GM23338 (cell line): Measurements from ENCODE around the gene EEF2K. TPM values are rescaled to one million over a fixed set of nuclear protein-coding genes. Genes with fewer than 3 reads are reported as not detected.

Experiments used
- ATAC-seq: fragments of 200-7000 bp; cut with Tn5 transposase; 3 replicates; pipeline ENCODE4 v1.9.1; 2020
- DNase-seq: peaks from one replicate; pipeline ENCODE4 v3.0.0-alpha.2; 2015; ENCODE audit warnings: low spot score
- H2AFZ ChIP-seq: fragments of 200-600 bp; sonication (generic); 2 replicates; pipeline ENCODE4 v1.8.0; 2016; ENCODE audit warnings: antibody characterized with exemption, mild to moderate bottlenecking, moderate library complexity
- H3F3A ChIP-seq: fragments of 200-600 bp; sonication (generic); replicated peaks from 2 replicates; pipeline ENCODE4 v1.8.0; 2017; ENCODE audit warnings: antibody characterized with exemption, mixed run types, low read depth
- H3K27ac ChIP-seq: fragments of 200-600 bp; sonication (generic); 2 replicates; pipeline ENCODE4 v1.6.1; 2016; ENCODE audit warnings: low read depth
- H3K27me3 ChIP-seq: fragments of 200-600 bp; sonication (generic); 2 replicates; pipeline ENCODE4 v1.8.0; 2016; ENCODE audit warnings: mild to moderate bottlenecking, mixed run types, moderate library complexity; ENCODE audit not compliant: insufficient read depth
- H3K36me3 ChIP-seq: fragments of 200-600 bp; sonication (generic); 2 replicates; pipeline ENCODE4 v1.8.0; 2016; ENCODE audit warnings: mild to moderate bottlenecking; ENCODE audit not compliant: insufficient read depth
- H3K4me1 ChIP-seq: fragments of 200-600 bp; sonication (generic); 2 replicates; pipeline ENCODE4 v1.8.0; 2016; ENCODE audit warnings: mild to moderate bottlenecking, moderate library complexity; ENCODE audit not compliant: insufficient read depth
- H3K4me2 ChIP-seq: fragments of 200-600 bp; sonication (generic); 2 replicates; pipeline ENCODE4 v1.7.1; 2017; ENCODE audit warnings: mixed run types
- H3K4me3 ChIP-seq: fragments of 200-600 bp; sonication (generic); 2 replicates; pipeline ENCODE4 v1.6.1; 2016; ENCODE audit warnings: mixed run types
- H3K79me2 ChIP-seq: fragments of 200-600 bp; sonication (generic); replicated peaks from 2 replicates; pipeline ENCODE4 v1.8.0; 2017; ENCODE audit warnings: mild to moderate bottlenecking; ENCODE audit not compliant: insufficient read depth
- H3K9me2 ChIP-seq: fragments of 200-600 bp; sonication (generic); 2 replicates; pipeline ENCODE4 v1.8.0; 2017; ENCODE audit not compliant: insufficient read depth
- H4K20me1 ChIP-seq: fragments of 200-600 bp; sonication (generic); replicated peaks from 2 replicates; pipeline ENCODE4 v1.8.0; 2017; ENCODE audit warnings: mild to moderate bottlenecking; ENCODE audit not compliant: insufficient read depth
- H3K27ac Mint-ChIP-seq: 2 replicates; pipeline ENCODE4 v1.8.0; 2020; ENCODE audit warnings: inconsistent platforms, mild to moderate bottlenecking, moderate library complexity, mixed read lengths
- H3K27me3 Mint-ChIP-seq: 3 replicates; pipeline ENCODE4 v1.8.0; 2022; ENCODE audit warnings: low read depth, mild to moderate bottlenecking, moderate library complexity, mixed read lengths, inconsistent platforms; ENCODE audit not compliant: insufficient read depth, poor library complexity
- H3K36me3 Mint-ChIP-seq: 3 replicates; pipeline ENCODE4 v1.8.0; 2021; ENCODE audit warnings: low read depth, mild to moderate bottlenecking, inconsistent platforms, moderate library complexity, mixed read lengths
- H3K4me1 Mint-ChIP-seq: 3 replicates; pipeline ENCODE4 v1.8.0; 2020; ENCODE audit warnings: mild to moderate bottlenecking, inconsistent platforms, mixed read lengths
- H3K4me3 Mint-ChIP-seq: 3 replicates; pipeline ENCODE4 v1.8.0; 2021; ENCODE audit warnings: moderate library complexity, mild to moderate bottlenecking, inconsistent platforms, mixed read lengths
- H3K9me3 Mint-ChIP-seq: 3 replicates; pipeline ENCODE4 v1.8.0; 2020; ENCODE audit warnings: moderate library complexity, mild to moderate bottlenecking, inconsistent platforms, mixed read lengths
- CREB1 ChIP-seq: fragments of 250-450 bp; sonication (Bioruptor Pico); IDR thresholded peaks from 2 replicates; pipeline ENCODE4 v1.5.0; 2020; ENCODE audit warnings: low read depth, mild to moderate bottlenecking, moderate library complexity
- CTCF ChIP-seq, 2 experiments: fragments of 200-600 bp in 1 of 2; sonication (generic) in 1 of 2; conservative IDR thresholded peaks; 2 replicates each; pipeline versions ENCODE4 v1.5.1 to v1.6.1; 2016 to 2017; ENCODE audit warnings: antibody characterized with exemption in 2 of 2, low read depth in 2 of 2, mild to moderate bottlenecking in 2 of 2, moderate library complexity in 1 of 2
- ETS1 ChIP-seq: IDR thresholded peaks from 2 replicates; pipeline ENCODE4 v1.6.1; 2016; ENCODE audit warnings: antibody characterized with exemption
- EZH2 ChIP-seq: fragments of 200-600 bp; sonication (generic); IDR thresholded peaks from one replicate; pipeline ENCODE4 v1.8.0; 2017; ENCODE audit warnings: antibody characterized with exemption, mild to moderate bottlenecking, low read depth; ENCODE audit not compliant: unreplicated experiment
- EZH2phosphoT487 ChIP-seq: fragments of 200-600 bp; sonication (generic); IDR thresholded peaks from one replicate; pipeline ENCODE4 v1.8.1; 2018; ENCODE audit warnings: antibody characterized with exemption; ENCODE audit not compliant: unreplicated experiment
- JUNB ChIP-seq: IDR thresholded peaks from one replicate; pipeline ENCODE4 v1.6.1; 2016; ENCODE audit warnings: antibody characterized with exemption; ENCODE audit not compliant: unreplicated experiment
- NANOG ChIP-seq: IDR thresholded peaks from 2 replicates; pipeline ENCODE4 v1.6.1; 2016; ENCODE audit warnings: antibody characterized with exemption, borderline replicate concordance
- POLR2AphosphoS5 ChIP-seq: IDR thresholded peaks from 2 replicates; pipeline ENCODE4 v1.6.1; 2016; ENCODE audit warnings: antibody characterized with exemption, low read depth
- REST ChIP-seq: IDR thresholded peaks from one replicate; pipeline ENCODE4 v1.6.1; 2018; ENCODE audit warnings: antibody characterized with exemption; ENCODE audit not compliant: unreplicated experiment
- STAT1 ChIP-seq: IDR thresholded peaks from one replicate; pipeline ENCODE4 v1.6.1; 2016; ENCODE audit warnings: antibody characterized with exemption; ENCODE audit not compliant: unreplicated experiment
- ZNF114 ChIP-seq: fragments of 250-450 bp; sonication (Bioruptor Pico); IDR thresholded peaks from 2 replicates; pipeline ENCODE4 v1.5.0; 2020; ENCODE audit warnings: mild to moderate bottlenecking, moderate library complexity
- ZNF331 ChIP-seq: fragments of 250-450 bp; sonication (Bioruptor Pico); IDR thresholded peaks from 2 replicates; pipeline ENCODE4 v1.5.0; 2020; ENCODE audit warnings: low read depth, mild to moderate bottlenecking, moderate library complexity
- ZNF462 ChIP-seq: fragments of 250-450 bp; sonication (Bioruptor Pico); IDR thresholded peaks from 2 replicates; pipeline ENCODE4 v1.5.0; 2020; ENCODE audit warnings: mild to moderate bottlenecking, moderate library complexity
- polyA plus RNA-seq: library from polyadenylated mRNA; unstranded; fragments of >200 nt; fragmentation: Nextera tagmentation; extraction: Ambion mirVana; gene quantifications from 2 replicates; pipeline ENCODE4 v1.2.1, GENCODE V29; 2016
- total RNA-seq: library from RNA; depleted of rRNA; stranded (reverse); fragments of >200 nt; shearing (Covaris generic); gene quantifications from 2 replicates; pipeline ENCODE4 v1.2.3, GENCODE V29; 2014

Gene EEF2K
- total and polyA plus RNA-seq, 2 experiments from 2014 or later: 5.4 to 23.9 TPM

- no peak overlapping the region for H3K4me3 ChIP-seq
- ATAC-seq: no peak
- Mint-ChIP-seq H3K9me3 (no peaks in the 10 kb centered on the region), H3K4me1 (peaks cover 2% of the 10 kb centered on the region; the same call in 2 of the 3 replicates), H3K27me3 (peaks cover 12% of the 10 kb centered on the region), H3K4me3 (no peak overlapping the region), H3K36me3 (no peaks in the 10 kb centered on the region), H3K27ac (no peak overlapping the region)
- H3K9me2 ChIP-seq: no peaks in the 10 kb centered on the region
- H3K27ac ChIP-seq: no peak overlapping the region
- no peaks in the 10 kb centered on the region for H3K4me1 ChIP-seq
- H4K20me1 ChIP-seq: no peaks in the 10 kb centered on the region
- H3K36me3 ChIP-seq: no peaks in the 10 kb centered on the region
- no peak overlapping the region for H2AFZ ChIP-seq
- H3K79me2 ChIP-seq: no peaks in the 10 kb centered on the region
- no peaks in the 10 kb centered on the region for H3F3A ChIP-seq
- no peaks in the 10 kb centered on the region for H3K27me3 ChIP-seq
- H3K4me2 ChIP-seq: no peak overlapping the region
- no peak for TF ChIP-seq EZH2phosphoT487
- no peak for TF ChIP-seq ZNF114
- no peak for TF ChIP-seq ZNF462 (CRISPR knock-in tag)
- TF ChIP-seq NANOG: no peak
- TF ChIP-seq CTCF (conservative IDR thresholded peaks at IDR 0.05; ENCODE audit: low read depth in 2 of 2): no peak
- TF ChIP-seq EZH2: no peak
- TF ChIP-seq REST: no peak
- TF ChIP-seq ZNF331 (CRISPR knock-in tag): no peak
- TF ChIP-seq ETS1: no peak
- no peak for TF ChIP-seq JUNB
- no peak for TF ChIP-seq CREB1 (CRISPR knock-in tag)
- no peak for TF ChIP-seq POLR2AphosphoS5
- TF ChIP-seq STAT1: no peak
- DNase-seq: no peak
Measured at GRCh38 chr16:22183335-22183734, 22.7 kb upstream of the EEF2K start.
